ENCODE data around the gene GUCY2D.

GUCY2D gene

GRCh38 chr17:8002721-8003593, 542 bp downstream of the GUCY2D start:
- TF ChIP-seq JUND (IDR thresholded peaks at IDR 0.05; ENCODE audit: low read depth) = no peak
- DNase-seq (ENCODE audit: low read depth in 1 of 2, low spot score in 1 of 2) = no peak
- in situ Hi-C loops (cut with HindIII; ENCODE audit: low pct_unique_long_range_greater_than_20kb, low sequenced_read_pairs) = no loop called here

- in situ Hi-C loops (cut with HindIII; ENCODE audit: low pct_unique_long_range_greater_than_20kb, low sequenced_read_pairs) = no loop called here
- DNase-seq (ENCODE audit: low read depth in 1 of 2, low spot score in 1 of 2) = no peak
These were observed 1.3 kb downstream of the GUCY2D start for GRCh38 chr17:8003594-8004181.

DNA sequence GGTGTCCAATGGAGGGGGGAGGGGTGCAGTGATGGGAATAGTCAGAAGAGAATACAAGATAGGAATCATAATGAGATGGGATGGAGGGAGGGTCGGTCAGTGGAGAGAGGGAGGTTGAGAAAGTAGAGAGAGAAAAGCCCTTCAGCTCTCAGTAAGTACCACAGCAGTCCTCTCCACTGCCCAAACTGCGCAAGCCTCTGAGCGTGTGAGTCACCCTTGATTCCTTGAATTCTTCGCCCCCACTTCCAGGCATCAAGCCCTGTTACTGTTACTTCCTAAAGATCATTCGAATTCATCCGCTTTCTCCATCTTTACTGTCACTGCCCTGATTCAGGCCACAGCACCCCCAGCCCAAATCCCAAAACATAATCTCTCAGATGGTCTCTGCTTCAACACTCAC, 2.5 kb downstream of the GUCY2D start:
- in situ Hi-C loops (cut with HindIII; ENCODE audit: low pct_unique_long_range_greater_than_20kb, low sequenced_read_pairs) = no loop called here
- DNase-seq (ENCODE audit: low read depth in 1 of 2, low spot score in 1 of 2) = no peak
- TF ChIP-seq JUND (IDR thresholded peaks at IDR 0.05; ENCODE audit: low read depth) = no peak

More at GRCh38 chr17:8003594-8004181, 1.3 kb downstream of the GUCY2D start:
- no peak for TF ChIP-seq JUND (IDR thresholded peaks at IDR 0.05; ENCODE audit: low read depth)

- no peak for DNase-seq (ENCODE audit: low read depth in 1 of 2, low spot score in 1 of 2)
- TF ChIP-seq JUND (IDR thresholded peaks at IDR 0.05; ENCODE audit: low read depth) = no peak
- in situ Hi-C loops (cut with HindIII; ENCODE audit: low pct_unique_long_range_greater_than_20kb, low sequenced_read_pairs) = no loop called here
These were observed 2.9 kb downstream of the GUCY2D start for GRCh38 chr17:8005357-8005756.

DNA sequence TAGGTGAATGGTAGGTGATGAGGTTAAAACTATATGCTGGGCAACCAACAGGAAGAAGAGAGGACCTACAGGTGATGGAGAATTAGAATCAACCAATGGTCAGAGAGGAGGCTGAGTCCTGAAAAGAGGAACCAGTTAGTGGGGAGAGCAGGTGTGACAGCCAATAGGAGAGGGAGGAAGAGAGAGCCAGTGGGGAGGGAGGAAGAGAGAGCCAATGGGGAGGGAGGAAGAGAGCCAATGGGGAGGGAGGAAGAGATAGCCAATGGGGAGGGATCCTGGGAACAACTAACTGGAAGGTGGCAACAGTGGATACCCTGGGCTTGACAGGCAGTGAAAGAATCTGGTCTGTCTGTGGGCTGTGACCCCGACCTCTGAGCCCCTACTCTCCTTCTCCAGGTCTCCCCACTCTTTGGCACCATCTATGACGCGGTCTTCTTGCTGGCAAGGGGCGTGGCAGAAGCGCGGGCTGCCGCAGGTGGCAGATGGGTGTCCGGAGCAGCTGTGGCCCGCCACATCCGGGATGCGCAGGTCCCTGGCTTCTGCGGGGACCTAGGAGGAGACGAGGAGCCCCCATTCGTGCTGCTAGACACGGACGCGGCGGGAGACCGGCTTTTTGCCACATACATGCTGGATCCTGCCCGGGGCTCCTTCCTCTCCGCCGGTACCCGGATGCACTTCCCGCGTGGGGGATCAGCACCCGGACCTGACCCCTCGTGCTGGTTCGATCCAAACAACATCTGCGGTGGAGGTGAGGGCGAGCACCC, 3.7 kb downstream of the GUCY2D start:
- no peak for TF ChIP-seq JUND (IDR thresholded peaks at IDR 0.05; ENCODE audit: low read depth)
- in situ Hi-C loops (cut with HindIII; ENCODE audit: low pct_unique_long_range_greater_than_20kb, low sequenced_read_pairs) = no loop called here
- peak in 1 of 2 experiments; percentile 33 for DNase-seq (ENCODE audit: low read depth in 1 of 2, low spot score in 1 of 2)

DNA sequence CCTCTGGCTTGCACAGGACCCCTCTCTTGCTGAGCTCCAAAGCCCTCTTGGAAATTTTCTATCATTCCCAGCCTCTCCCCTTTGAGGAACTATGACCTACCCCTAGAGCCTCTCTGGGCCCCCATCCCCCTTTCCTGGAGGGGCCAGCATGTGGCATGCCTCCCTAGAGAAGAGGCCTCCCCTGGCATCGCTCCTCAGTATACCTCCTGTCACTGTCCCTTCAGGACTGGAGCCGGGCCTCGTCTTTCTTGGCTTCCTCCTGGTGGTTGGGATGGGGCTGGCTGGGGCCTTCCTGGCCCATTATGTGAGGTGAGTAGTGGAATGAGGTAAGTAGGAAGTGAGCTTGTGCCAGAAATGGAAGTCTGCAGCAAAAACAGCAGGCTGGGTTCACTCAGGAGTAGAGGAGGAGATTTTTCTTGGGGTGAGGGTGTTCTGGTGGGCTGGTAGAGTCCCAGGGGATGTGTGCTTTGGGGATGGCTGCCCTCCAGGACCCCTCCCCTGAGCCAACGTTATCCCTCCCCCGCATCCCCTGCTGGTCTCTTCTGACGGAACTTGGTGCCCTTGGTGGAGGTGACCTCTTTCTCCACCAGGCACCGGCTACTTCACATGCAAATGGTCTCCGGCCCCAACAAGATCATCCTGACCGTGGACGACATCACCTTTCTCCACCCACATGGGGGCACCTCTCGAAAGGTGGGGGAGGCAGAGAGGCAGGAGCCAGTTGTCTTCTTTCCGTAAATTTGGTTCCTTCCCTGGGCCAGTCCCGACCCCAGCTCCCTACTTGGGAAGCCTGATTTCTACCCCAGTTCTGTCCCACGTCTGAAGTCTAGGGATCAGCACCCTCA, 4.6 kb downstream of the GUCY2D start:
- TF ChIP-seq JUND (IDR thresholded peaks at IDR 0.05; ENCODE audit: low read depth) = no peak
- DNase-seq (ENCODE audit: low read depth in 1 of 2, low spot score in 1 of 2) = no peak
- in situ Hi-C loops (cut with HindIII; ENCODE audit: low pct_unique_long_range_greater_than_20kb, low sequenced_read_pairs) = no loop called here

GRCh38 chr17:8007836-8008235, 5.4 kb downstream of the GUCY2D start:
- no peak for TF ChIP-seq JUND (IDR thresholded peaks at IDR 0.05; ENCODE audit: low read depth)
- no peak for DNase-seq (ENCODE audit: low read depth in 1 of 2, low spot score in 1 of 2)
- in situ Hi-C loops (cut with HindIII; ENCODE audit: low pct_unique_long_range_greater_than_20kb, low sequenced_read_pairs) = no loop called here

- no peak for DNase-seq (ENCODE audit: low read depth in 1 of 2, low spot score in 1 of 2)
- no peak for TF ChIP-seq JUND (IDR thresholded peaks at IDR 0.05; ENCODE audit: low read depth)
- in situ Hi-C loops (cut with HindIII; ENCODE audit: low pct_unique_long_range_greater_than_20kb, low sequenced_read_pairs) = no loop called here
These were observed 9.7 kb downstream of the GUCY2D start for GRCh38 chr17:8012045-8012580.

DNA sequence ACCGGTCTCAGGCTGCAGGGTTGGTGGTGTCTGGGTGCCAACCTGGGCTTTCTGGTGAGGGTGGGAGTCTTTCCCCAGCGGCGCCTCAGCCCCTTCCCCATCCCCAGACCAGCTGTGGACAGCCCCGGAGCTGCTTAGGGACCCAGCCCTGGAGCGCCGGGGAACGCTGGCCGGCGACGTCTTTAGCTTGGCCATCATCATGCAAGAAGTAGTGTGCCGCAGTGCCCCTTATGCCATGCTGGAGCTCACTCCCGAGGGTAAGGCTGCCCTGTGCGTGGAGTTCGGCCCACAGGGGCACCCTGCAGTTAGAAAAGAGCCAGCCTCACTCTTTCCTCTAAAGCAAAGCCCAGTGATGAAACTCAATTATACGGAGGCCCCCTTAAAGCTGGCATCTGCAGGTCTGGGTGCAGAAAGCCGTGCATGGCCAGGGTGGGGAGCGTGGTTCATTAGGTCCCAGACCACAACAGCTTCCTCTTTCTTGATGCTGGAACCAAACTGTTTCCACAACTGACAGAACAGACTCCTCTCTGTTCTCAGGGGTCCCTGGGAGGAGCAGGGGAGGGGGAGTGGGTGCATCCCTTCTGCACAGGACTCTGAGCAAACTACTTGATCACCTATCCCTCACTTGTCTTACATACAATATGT, 10.7 kb downstream of the GUCY2D start:
- DNase-seq (ENCODE audit: low read depth in 1 of 2, low spot score in 1 of 2) = no peak
- no peak for TF ChIP-seq JUND (IDR thresholded peaks at IDR 0.05; ENCODE audit: low read depth)
- in situ Hi-C loops (cut with HindIII; ENCODE audit: low pct_unique_long_range_greater_than_20kb, low sequenced_read_pairs) = no loop called here

GRCh38 chr17:8013731-8014557, 11.5 kb downstream of the GUCY2D start:
- in situ Hi-C loops (cut with HindIII; ENCODE audit: low pct_unique_long_range_greater_than_20kb, low sequenced_read_pairs) = no loop called here
- no peak for DNase-seq (ENCODE audit: low read depth in 1 of 2, low spot score in 1 of 2)
- no peak for TF ChIP-seq JUND (IDR thresholded peaks at IDR 0.05; ENCODE audit: low read depth)

GRCh38 chr17:8014558-8014850, 12.1 kb downstream of the GUCY2D start:
- TF ChIP-seq JUND (IDR thresholded peaks at IDR 0.05; ENCODE audit: low read depth) = no peak
- in situ Hi-C loops (cut with HindIII; ENCODE audit: low pct_unique_long_range_greater_than_20kb, low sequenced_read_pairs) = no loop called here

More at GRCh38 chr17:8014558-8014850, 12.1 kb downstream of the GUCY2D start:
- DNase-seq (ENCODE audit: low read depth in 1 of 2, low spot score in 1 of 2) = no peak
